GM21423 (cell line): Measurements from ENCODE around the gene TDRD9.
A peak's percentile ranks its signal among the peaks of the same experiment; 100 is the strongest.

Experiments
- ATAC-seq: cut with Tn5 transposase; IDR thresholded peaks from one replicate; pipeline ENCODE4 v1.9.1; 2021; ENCODE audit warnings: mild to moderate bottlenecking, moderate library complexity; ENCODE audit not compliant: unreplicated experiment

TDRD9 gene

GRCh38 chr14:104066719-104067295 is 138.6 kb downstream of the TDRD9 start:
- no peak for ATAC-seq

GRCh38 chr14:104069541-104069940 is 141.3 kb downstream of the TDRD9 start:
- no peak for ATAC-seq

- ATAC-seq = no peak
These were observed 144.3 kb downstream of the TDRD9 start for GRCh38 chr14:104072586-104072985.

- ATAC-seq = no peak
These were observed 145.5 kb downstream of the TDRD9 start for GRCh38 chr14:104073764-104074163.

- ATAC-seq = no peak
These were observed 147.4 kb downstream of the TDRD9 start for GRCh38 chr14:104075530-104076151.

GRCh38 chr14:104076743-104077142 is 148.5 kb downstream of the TDRD9 start:
- ATAC-seq = no peak

GRCh38 chr14:104078031-104078455 is 149.8 kb downstream of the TDRD9 start:
- ATAC-seq = peak; percentile 92

GRCh38 chr14:104080376-104081260 is 152.4 kb downstream of the TDRD9 start:
- ATAC-seq = no peak

GRCh38 chr14:104081261-104081835 is 153.1 kb downstream of the TDRD9 start:
- ATAC-seq = no peak

- ATAC-seq = no peak
These were observed 153.8 kb downstream of the TDRD9 start for GRCh38 chr14:104081951-104082464.

- ATAC-seq = no peak
These were observed 154.6 kb downstream of the TDRD9 start for GRCh38 chr14:104082807-104083206.

- no peak for ATAC-seq
These were observed 156.2 kb downstream of the TDRD9 start for GRCh38 chr14:104084251-104085002.

- no peak for ATAC-seq
These were observed 157.0 kb downstream of the TDRD9 start, which contains the start of gene ASPG for GRCh38 chr14:104085032-104085888. Gene ASPG, plus strand, starts transcription at chr14:104085700. Its CDS starts 71 bp downstream, at chr14:104085771.

GRCh38 chr14:104085889-104086201 is 157.6 kb downstream of the TDRD9 start:
- no peak for ATAC-seq

- no peak for ATAC-seq
These were observed 158.0 kb downstream of the TDRD9 start for GRCh38 chr14:104086210-104086660.

GRCh38 chr14:104086661-104087461 is 158.6 kb downstream of the TDRD9 start:
- ATAC-seq = no peak

GRCh38 chr14:104087505-104087904 is 159.2 kb downstream of the TDRD9 start:
- no peak for ATAC-seq

- ATAC-seq = no peak
These were observed 160.0 kb downstream of the TDRD9 start for GRCh38 chr14:104087981-104088850.
